Endothelial cell of umbilical vein (primary cell): ENCODE results near the gene CCNB1IP1. TPM values are rescaled to one million over a fixed set of nuclear protein-coding genes. Genes with fewer than 3 reads are reported as not detected.

Experiments used
- BruUV-seq: library from RNA; stranded (reverse); fragments of 400-500 nt; replicated peaks from 2 replicates; lab custom pipeline; 2021; lab: Mats Ljungman, UMichigan
- CTCF ChIA-PET: fragments of 300-600, 350-600 bp; sonication (Branson Sonifier 250); formaldehyde crosslinking; loops from one replicate; lab custom pipeline; 2021; ENCODE audit warnings: antibody characterized with exemption, inconsistent platforms; lab: Charles Lee
- POLR2A ChIA-PET: fragments of 300-600, 350-600 bp; sonication (Branson Sonifier 250); formaldehyde crosslinking; loops from one replicate; lab custom pipeline; 2021; ENCODE audit warnings: antibody characterized with exemption, inconsistent platforms; lab: Charles Lee
- DNase-seq: peaks from one replicate; pipeline ENCODE4 v3.0.0-alpha.2; 2011; ENCODE audit warnings: low read depth, low spot score
- FAIRE-seq: peaks from 2 replicates; lab custom pipeline; 2011; peaks lifted over from hg19 to GRCh38; lab: Jason Lieb, UNC
- H2AFZ ChIP-seq: 2 replicates; pipeline ENCODE4 v1.6.0; 2012; ENCODE audit warnings: low read depth, low read length, control low read depth, inconsistent platforms
- H3K27ac ChIP-seq: 2 replicates; pipeline ENCODE4 v1.5.1; 2011; ENCODE audit warnings: low read depth, mild to moderate bottlenecking, control low read depth, low read length, moderate library complexity; ENCODE audit not compliant: insufficient read depth
- H3K27me3 ChIP-seq, 2 experiments: 2 replicates each; pipeline versions ENCODE4 v1.6.0 to v1.6.1; 2011; ENCODE audit warnings: low read length in 2 of 2, mixed read lengths in 1 of 2; ENCODE audit not compliant: control insufficient read depth in 2 of 2, insufficient read depth in 2 of 2
- H3K36me3 ChIP-seq, 2 experiments: 2 replicates in 1 of 2; 3 replicates in 1 of 2; pipeline ENCODE4 v1.5.1; 2011; ENCODE audit warnings: low read length in 2 of 2, mild to moderate bottlenecking in 1 of 2, moderate library complexity in 1 of 2; ENCODE audit not compliant: control insufficient read depth in 2 of 2, insufficient read depth in 2 of 2; ENCODE audit errors: extremely low read depth in 1 of 2
- H3K4me1 ChIP-seq: 3 replicates; pipeline ENCODE4 v1.5.1; 2011; ENCODE audit warnings: mild to moderate bottlenecking, low read length; ENCODE audit not compliant: control insufficient read depth, insufficient read depth; ENCODE audit errors: extremely low read depth
- H3K4me2 ChIP-seq: 2 replicates; pipeline ENCODE4 v1.6.1; 2011; ENCODE audit warnings: low read length, control low read depth, mixed read lengths; ENCODE audit not compliant: insufficient read depth
- H3K4me3 ChIP-seq, 3 experiments: fragments of 200-600 bp in 1 of 3; sonication (generic), shearing (Covaris generic) in 1 of 3; replicated peaks in 1 of 3; 2 replicates each; pipeline ENCODE4 v1.5.1; 2011 to 2016; ENCODE audit warnings: control low read depth in 3 of 3, low read length in 3 of 3, mild to moderate bottlenecking in 2 of 3, inconsistent platforms in 1 of 3, low read depth in 1 of 3, moderate library complexity in 1 of 3; ENCODE audit not compliant: insufficient read depth in 1 of 3
- H3K79me2 ChIP-seq: 2 replicates; pipeline ENCODE4 v1.6.0; 2012; ENCODE audit warnings: low read length, inconsistent platforms; ENCODE audit not compliant: control insufficient read depth, insufficient read depth
- H3K9ac ChIP-seq: replicated peaks from 2 replicates; pipeline ENCODE3; 2011; ENCODE audit warnings: low read length, control low read depth; ENCODE audit not compliant: insufficient read depth; ENCODE audit errors: extremely low read depth
- H3K9me1 ChIP-seq: replicated peaks from 3 replicates; pipeline ENCODE4 v1.6.0; 2011; ENCODE audit warnings: mild to moderate bottlenecking, low read length; ENCODE audit not compliant: control insufficient read depth, insufficient read depth; ENCODE audit errors: extremely low read depth
- H3K9me3 ChIP-seq: replicated peaks from 2 replicates; pipeline ENCODE4 v1.5.1; 2012; ENCODE audit warnings: low read length, inconsistent platforms; ENCODE audit not compliant: control insufficient read depth, insufficient read depth
- H4K20me1 ChIP-seq: replicated peaks from 2 replicates; pipeline ENCODE3; 2011; ENCODE audit warnings: mild to moderate bottlenecking, low read length; ENCODE audit not compliant: control insufficient read depth, insufficient read depth; ENCODE audit errors: extremely low read depth
- EZH2 ChIP-seq: IDR thresholded peaks from 2 replicates; pipeline ENCODE4 v1.6.1; 2012; ENCODE audit warnings: borderline replicate concordance, low read depth, mild to moderate bottlenecking, moderate library complexity, low read length, inconsistent platforms; ENCODE audit not compliant: severe bottlenecking
- FOS ChIP-seq: IDR thresholded peaks from 2 replicates; pipeline ENCODE4 v1.6.1; 2011; ENCODE audit warnings: mild to moderate bottlenecking, low read length, moderate library complexity, borderline replicate concordance; ENCODE audit not compliant: insufficient read depth
- GATA2 ChIP-seq: IDR thresholded peaks from 2 replicates; pipeline ENCODE4 v1.7.0; 2011; ENCODE audit warnings: low read depth, mild to moderate bottlenecking, moderate library complexity, mixed read lengths, low read length; ENCODE audit not compliant: insufficient read length, insufficient read depth
- JUN ChIP-seq: IDR thresholded peaks from 2 replicates; pipeline ENCODE4 v1.6.1; 2011; ENCODE audit warnings: borderline replicate concordance, low read depth; ENCODE audit not compliant: insufficient read length, insufficient read depth
- MYC ChIP-seq: IDR thresholded peaks from one replicate; pipeline ENCODE4 v1.6.1; 2011; ENCODE audit warnings: mild to moderate bottlenecking, low read depth, low read length
- POLR2A ChIP-seq: IDR thresholded peaks from 2 replicates; pipeline ENCODE4 v1.6.1; 2012; ENCODE audit warnings: low read depth, mild to moderate bottlenecking, control low read depth, low read length
- POLR2AphosphoS5 ChIP-seq: IDR thresholded peaks from 2 replicates; pipeline ENCODE4 v1.6.1; 2012; ENCODE audit warnings: low read depth, mild to moderate bottlenecking, control low read depth, low read length, moderate library complexity; ENCODE audit not compliant: insufficient read depth
- dilution Hi-C: fragments of 300-500 bp; cut with MboI; formaldehyde crosslinking; loops from one replicate; pipeline ENCODE4 v1.15.0; 2019; ENCODE audit warnings: low sequenced_read_pairs; ENCODE audit not compliant: extremely low pct_ligation_motif_present
- intact Hi-C: fragments of 100-400 bp; cut with micrococcal nuclease; formaldehyde crosslinking; loops from one replicate; pipeline ENCODE4 v1.10.0; 2022
- polyA plus RNA-seq, 4 experiments: library from polyadenylated mRNA; depleted of rRNA in 3 of 4; stranded (reverse) in 3 of 4; unstranded in 1 of 4; fragments of >200 nt; gene quantifications; 2 replicates each; pipeline versions ENCODE4 v1.2.1 to v1.2.3, GENCODE V29; 2011 to 2012; ENCODE audit warnings: missing spikeins in 1 of 4
- total RNA-seq: library from RNA; stranded (reverse); gene quantifications from 2 replicates; pipeline ENCODE4 v1.2.3, GENCODE V29; 2021
- TF ChIP-seq, protein P1 (sequence below), 2 donors: IDR thresholded peaks; 1 replicate in 1 of 2; 2 replicates in 1 of 2; pipeline ENCODE4 v1.5.1; 2011; ENCODE audit warnings: low read length in 2 of 2, mild to moderate bottlenecking in 2 of 2, moderate library complexity in 2 of 2, control low read depth in 1 of 2, inconsistent platforms in 1 of 2, low read depth in 1 of 2; ENCODE audit not compliant: insufficient read depth in 1 of 2; ENCODE audit errors: extremely low read depth in 1 of 2
- TF ChIP-seq, protein P2 (sequence below): IDR thresholded peaks from 2 replicates; pipeline ENCODE4 v1.6.1; 2011; ENCODE audit not compliant: insufficient read depth, insufficient read length

CCNB1IP1 gene
- total and polyA plus RNA-seq, 2 donors (not counting 3 experiments of a cell fraction or from before 2014, with no cell fraction given) = 32.7 to 35.5 TPM

DNA sequence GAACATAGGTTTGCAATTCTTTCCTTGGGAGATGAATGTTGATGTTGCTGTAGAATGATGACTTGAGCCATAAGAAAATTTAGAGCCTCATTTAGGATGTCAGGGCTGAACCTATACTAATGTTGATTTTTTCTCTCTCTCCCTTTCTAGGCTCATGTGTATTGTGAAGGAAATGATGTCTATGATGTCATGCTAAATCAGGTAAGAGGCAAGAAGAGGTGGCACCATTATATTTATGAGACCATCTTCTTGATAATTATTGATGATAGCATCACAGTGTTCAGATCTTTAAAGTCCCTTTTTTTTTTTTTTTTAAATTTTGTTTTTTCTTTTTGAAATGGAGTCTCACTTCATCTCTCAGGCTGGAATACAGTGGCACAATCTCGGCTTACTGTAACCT, 13.6 kb upstream of the CCNB1IP1 start:
- no peak for TF ChIP-seq EZH2
- TF ChIP-seq, protein P1, sequence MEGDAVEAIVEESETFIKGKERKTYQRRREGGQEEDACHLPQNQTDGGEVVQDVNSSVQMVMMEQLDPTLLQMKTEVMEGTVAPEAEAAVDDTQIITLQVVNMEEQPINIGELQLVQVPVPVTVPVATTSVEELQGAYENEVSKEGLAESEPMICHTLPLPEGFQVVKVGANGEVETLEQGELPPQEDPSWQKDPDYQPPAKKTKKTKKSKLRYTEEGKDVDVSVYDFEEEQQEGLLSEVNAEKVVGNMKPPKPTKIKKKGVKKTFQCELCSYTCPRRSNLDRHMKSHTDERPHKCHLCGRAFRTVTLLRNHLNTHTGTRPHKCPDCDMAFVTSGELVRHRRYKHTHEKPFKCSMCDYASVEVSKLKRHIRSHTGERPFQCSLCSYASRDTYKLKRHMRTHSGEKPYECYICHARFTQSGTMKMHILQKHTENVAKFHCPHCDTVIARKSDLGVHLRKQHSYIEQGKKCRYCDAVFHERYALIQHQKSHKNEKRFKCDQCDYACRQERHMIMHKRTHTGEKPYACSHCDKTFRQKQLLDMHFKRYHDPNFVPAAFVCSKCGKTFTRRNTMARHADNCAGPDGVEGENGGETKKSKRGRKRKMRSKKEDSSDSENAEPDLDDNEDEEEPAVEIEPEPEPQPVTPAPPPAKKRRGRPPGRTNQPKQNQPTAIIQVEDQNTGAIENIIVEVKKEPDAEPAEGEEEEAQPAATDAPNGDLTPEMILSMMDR (IDR thresholded peaks at IDR 0.05; ENCODE audit: extremely low read depth in 1 of 2, insufficient read depth in 1 of 2, low read depth in 1 of 2, low read length in 2 of 2) = no peak
- TF ChIP-seq POLR2A = no peak
- TF ChIP-seq GATA2 = no peak
- no peak for TF ChIP-seq POLR2AphosphoS5
- no peak for TF ChIP-seq JUN
- TF ChIP-seq, protein P2, sequence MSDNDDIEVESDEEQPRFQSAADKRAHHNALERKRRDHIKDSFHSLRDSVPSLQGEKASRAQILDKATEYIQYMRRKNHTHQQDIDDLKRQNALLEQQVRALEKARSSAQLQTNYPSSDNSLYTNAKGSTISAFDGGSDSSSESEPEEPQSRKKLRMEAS = no peak
- TF ChIP-seq FOS = no peak
- TF ChIP-seq MYC = no peak
- Histone ChIP-seq H3K4me3 (no peak overlapping the region), H3K27ac (no peak overlapping the region), H3K27me3 (no peaks in the 10 kb centered on the region), H3K9ac (no peak overlapping the region), H3K36me3 (peaks cover 0 to 5% of the 10 kb centered on the region in 2 experiments), H3K4me2 (no peak overlapping the region), H3K9me3 (no peaks in the 10 kb centered on the region), H3K4me1 (peaks cover 18% of the 10 kb centered on the region), H2AFZ (no peak overlapping the region), H3K79me2 (peaks cover 14% of the 10 kb centered on the region), H3K9me1 (no peaks in the 10 kb centered on the region), H4K20me1 (no peaks in the 10 kb centered on the region)
- intact Hi-C loops (no loop called here), dilution Hi-C loops (no loop called here)
- ChIA-PET CTCF (interaction anchor here (6.4 kb wide), 1 partner anchor 18 kb away, joined by 73 read pairs; no protein-coding TSS in a partner anchor), POLR2A (no interaction called here)
- no TSS peak for BruUV-seq
- no peak for FAIRE-seq
- DNase-seq = no peak
